Neural progenitor cell (in vitro differentiated cells): Measurements from ENCODE around the gene AQP12B.

Experiments used
- EZH2 ChIP-seq: fragments of 200-600 bp; sonication (generic); IDR thresholded peaks from 2 replicates; pipeline ENCODE4 v1.6.1; 2017; ENCODE audit warnings: antibody characterized with exemption, mild to moderate bottlenecking, moderate library complexity
- EZH2phosphoT487 ChIP-seq: fragments of 200-600 bp; sonication (generic); IDR thresholded peaks from 2 replicates; pipeline ENCODE4 v1.6.1; 2017; ENCODE audit warnings: antibody characterized with exemption
- TF ChIP-seq, protein P1 (sequence below): fragments of 200-600 bp; sonication (generic); IDR thresholded peaks from 2 replicates; pipeline ENCODE4 v1.5.1; 2017; ENCODE audit warnings: antibody characterized with exemption, mild to moderate bottlenecking

- TF ChIP-seq, protein P1, sequence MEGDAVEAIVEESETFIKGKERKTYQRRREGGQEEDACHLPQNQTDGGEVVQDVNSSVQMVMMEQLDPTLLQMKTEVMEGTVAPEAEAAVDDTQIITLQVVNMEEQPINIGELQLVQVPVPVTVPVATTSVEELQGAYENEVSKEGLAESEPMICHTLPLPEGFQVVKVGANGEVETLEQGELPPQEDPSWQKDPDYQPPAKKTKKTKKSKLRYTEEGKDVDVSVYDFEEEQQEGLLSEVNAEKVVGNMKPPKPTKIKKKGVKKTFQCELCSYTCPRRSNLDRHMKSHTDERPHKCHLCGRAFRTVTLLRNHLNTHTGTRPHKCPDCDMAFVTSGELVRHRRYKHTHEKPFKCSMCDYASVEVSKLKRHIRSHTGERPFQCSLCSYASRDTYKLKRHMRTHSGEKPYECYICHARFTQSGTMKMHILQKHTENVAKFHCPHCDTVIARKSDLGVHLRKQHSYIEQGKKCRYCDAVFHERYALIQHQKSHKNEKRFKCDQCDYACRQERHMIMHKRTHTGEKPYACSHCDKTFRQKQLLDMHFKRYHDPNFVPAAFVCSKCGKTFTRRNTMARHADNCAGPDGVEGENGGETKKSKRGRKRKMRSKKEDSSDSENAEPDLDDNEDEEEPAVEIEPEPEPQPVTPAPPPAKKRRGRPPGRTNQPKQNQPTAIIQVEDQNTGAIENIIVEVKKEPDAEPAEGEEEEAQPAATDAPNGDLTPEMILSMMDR = no peak
- TF ChIP-seq EZH2 (no peak), EZH2phosphoT487 (no peak)
Measured at GRCh38 chr2:240632306-240632721, 50.4 kb downstream of the AQP12B start.
